Vagina (tissue), 2 donors: ENCODE data around the gene MXD4.

ENCODE experiments used
- POLR2A ChIP-seq, 2 donors: fragments of 450-650 bp; IDR thresholded peaks; one replicate each; pipeline ENCODE4 v1.6.1; 2017; ENCODE audit warnings: antibody characterized with exemption in 2 of 2, mild to moderate bottlenecking in 2 of 2, moderate library complexity in 2 of 2
- TF ChIP-seq, protein P1 (sequence below), 3 experiments: fragments of 450-650 bp in 2 of 3; fragments of 200-600 bp in 1 of 3; sonication (generic) in 1 of 3; IDR thresholded peaks; one replicate each; pipeline ENCODE4 v1.5.1; 2017 to 2019; ENCODE audit warnings: antibody characterized with exemption in 3 of 3, mild to moderate bottlenecking in 2 of 3, moderate library complexity in 2 of 3

DNA sequence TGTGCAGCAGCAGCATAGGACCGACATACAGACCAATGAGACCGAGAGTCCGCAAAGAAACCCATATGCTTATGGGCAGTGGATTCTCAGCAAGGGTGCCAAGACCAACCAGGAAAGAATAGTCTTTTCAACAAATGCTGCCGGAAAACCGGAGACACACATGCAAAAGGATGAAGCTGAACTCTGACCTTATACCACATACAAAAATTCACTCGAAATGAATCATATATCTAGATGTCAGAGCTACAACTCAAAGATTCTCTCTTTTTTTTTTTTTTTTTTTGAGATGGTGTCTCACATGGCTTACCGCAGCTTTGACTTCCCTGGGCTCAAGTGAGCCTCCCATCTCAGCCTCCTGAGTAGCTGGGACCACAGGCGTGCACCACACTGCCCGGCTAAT, 16.0 kb upstream of the MXD4 start:
- TF ChIP-seq, protein P1, sequence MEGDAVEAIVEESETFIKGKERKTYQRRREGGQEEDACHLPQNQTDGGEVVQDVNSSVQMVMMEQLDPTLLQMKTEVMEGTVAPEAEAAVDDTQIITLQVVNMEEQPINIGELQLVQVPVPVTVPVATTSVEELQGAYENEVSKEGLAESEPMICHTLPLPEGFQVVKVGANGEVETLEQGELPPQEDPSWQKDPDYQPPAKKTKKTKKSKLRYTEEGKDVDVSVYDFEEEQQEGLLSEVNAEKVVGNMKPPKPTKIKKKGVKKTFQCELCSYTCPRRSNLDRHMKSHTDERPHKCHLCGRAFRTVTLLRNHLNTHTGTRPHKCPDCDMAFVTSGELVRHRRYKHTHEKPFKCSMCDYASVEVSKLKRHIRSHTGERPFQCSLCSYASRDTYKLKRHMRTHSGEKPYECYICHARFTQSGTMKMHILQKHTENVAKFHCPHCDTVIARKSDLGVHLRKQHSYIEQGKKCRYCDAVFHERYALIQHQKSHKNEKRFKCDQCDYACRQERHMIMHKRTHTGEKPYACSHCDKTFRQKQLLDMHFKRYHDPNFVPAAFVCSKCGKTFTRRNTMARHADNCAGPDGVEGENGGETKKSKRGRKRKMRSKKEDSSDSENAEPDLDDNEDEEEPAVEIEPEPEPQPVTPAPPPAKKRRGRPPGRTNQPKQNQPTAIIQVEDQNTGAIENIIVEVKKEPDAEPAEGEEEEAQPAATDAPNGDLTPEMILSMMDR (IDR thresholded peaks at IDR 0.05), result no peak
- no peak for TF ChIP-seq POLR2A (IDR thresholded peaks at IDR 0.05)
